Activated T-helper 17 cell treated with anti-CD3 and anti-CD28 coated beads, Interleukin-2, amount 50 U/mL, for 72 hours (primary cell): Measurements from ENCODE around the gene PGGT1B. TPM values are rescaled to one million over a fixed set of nuclear protein-coding genes. Genes with fewer than 3 reads are reported as not detected.
A peak's percentile ranks its signal among the peaks of the same experiment; 100 is the strongest.

Experiments used
- ATAC-seq: fragments of 150-1000 bp; cut with Tn5 transposase; replicated peaks from 2 replicates; pipeline ENCODE4 v1.10.0; 2021; ENCODE audit warnings: mild to moderate bottlenecking, moderate library complexity
- H3K27ac Mint-ChIP-seq: one replicate; pipeline ENCODE4 v1.8.0; 2022; ENCODE audit warnings: mixed read lengths
- H3K27me3 Mint-ChIP-seq: one replicate; pipeline ENCODE4 v1.8.0; 2022; ENCODE audit warnings: mixed read lengths
- H3K36me3 Mint-ChIP-seq: one replicate; pipeline ENCODE4 v1.8.0; 2022; ENCODE audit warnings: low read depth, mild to moderate bottlenecking, mixed read lengths
- H3K4me1 Mint-ChIP-seq: one replicate; pipeline ENCODE4 v1.8.0; 2022; ENCODE audit warnings: mixed read lengths
- H3K4me3 Mint-ChIP-seq: one replicate; pipeline ENCODE4 v1.8.0; 2022; ENCODE audit warnings: mild to moderate bottlenecking, mixed read lengths
- H3K9me3 Mint-ChIP-seq: one replicate; pipeline ENCODE4 v1.8.0; 2022; ENCODE audit warnings: mixed read lengths
- total RNA-seq, 2 donors: library from RNA; stranded (reverse); gene quantifications; one replicate each; pipeline ENCODE4 v1.2.3, GENCODE V29; 2022

The PGGT1B gene
- total RNA-seq = 10 to 100 TPM; 33.7 to 42.9 TPM

DNA sequence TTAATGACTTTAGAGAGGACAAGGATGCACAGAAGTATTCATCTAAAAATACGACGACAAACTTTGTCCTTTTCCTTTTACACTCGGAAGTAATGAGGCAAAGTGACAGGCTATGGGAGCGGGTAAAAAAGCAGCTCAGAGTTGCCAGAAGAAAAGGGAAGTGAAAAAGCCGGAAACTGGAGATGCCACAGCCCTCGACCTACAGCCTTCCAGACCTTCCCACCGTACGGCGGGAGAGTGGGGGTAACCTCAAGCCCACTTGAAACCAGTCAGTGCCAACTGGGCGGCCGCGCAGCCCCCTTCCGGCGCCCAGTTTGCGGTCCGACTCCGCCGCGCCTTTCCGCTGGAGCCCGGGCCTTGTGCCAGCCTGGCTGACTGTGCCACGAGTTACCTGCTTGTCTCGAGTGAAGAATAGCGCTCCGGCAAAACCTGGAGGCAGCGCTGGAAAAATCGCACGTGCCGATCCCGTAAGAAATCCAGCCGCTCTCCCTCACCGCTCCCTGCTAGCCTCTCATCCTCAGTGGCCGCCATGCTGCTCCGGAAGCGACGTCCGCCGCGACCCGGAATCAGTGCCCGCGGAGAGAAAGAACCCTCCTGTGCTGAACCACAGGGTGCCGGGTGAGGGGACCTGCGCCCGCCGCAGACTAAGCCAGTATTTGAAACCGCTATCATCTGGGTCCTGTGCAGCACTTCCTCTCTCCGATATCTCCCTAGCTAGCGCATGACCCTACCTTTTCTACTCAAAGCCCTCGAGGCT lies at the start of gene PGGT1B:
Gene PGGT1B, minus strand, starts transcription at position 557 of the 757 bp plus-strand sequence. Its CDS starts 26 bp downstream, at position 531.
- Mint-ChIP-seq H3K27ac (peak within 1 kb of the TSS; percentile 86), H3K36me3 (no peaks in the 10 kb centered on the region), H3K4me1 (peaks cover 25% of the 10 kb centered on the region), H3K9me3 (no peaks in the 10 kb centered on the region), H3K4me3 (peak within 1 kb of the TSS; percentile 93), H3K27me3 (no peaks in the 10 kb centered on the region)
- peak; percentile 98 for ATAC-seq

DNA sequence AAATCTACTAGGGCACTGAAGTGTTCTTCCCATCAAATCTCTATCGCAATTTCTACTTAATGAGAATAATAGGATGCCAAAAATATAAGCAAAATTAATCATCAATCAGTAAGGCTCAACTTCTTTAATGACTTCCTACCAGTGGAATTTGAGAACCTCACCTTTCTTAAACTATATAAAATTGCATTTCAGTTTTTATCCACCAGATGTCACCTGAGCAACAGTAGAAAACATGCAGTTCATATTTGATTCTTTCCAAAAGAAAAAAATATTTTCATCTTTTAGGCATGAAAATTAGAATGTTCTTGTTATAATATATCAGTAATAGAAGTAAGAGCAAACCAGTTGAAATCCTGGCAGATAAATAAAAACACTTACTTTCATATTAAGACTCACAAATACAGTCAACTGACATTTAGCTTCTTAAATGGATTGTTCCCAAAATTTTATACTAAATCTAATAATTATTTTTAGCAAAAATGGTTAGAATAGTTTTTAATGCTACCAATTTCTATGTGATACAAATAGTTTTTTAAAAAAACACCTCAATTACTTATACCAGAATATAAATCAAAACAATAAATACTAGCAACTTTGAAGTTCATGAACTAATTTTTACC lies 47.2 kb upstream of the PGGT1B start:
- Mint-ChIP-seq H3K4me1 (no peaks in the 10 kb centered on the region), H3K27me3 (peaks cover 15% of the 10 kb centered on the region), H3K4me3 (no peak overlapping the region), H3K9me3 (no peaks in the 10 kb centered on the region), H3K36me3 (no peaks in the 10 kb centered on the region), H3K27ac (no peak overlapping the region)
- no peak for ATAC-seq

DNA sequence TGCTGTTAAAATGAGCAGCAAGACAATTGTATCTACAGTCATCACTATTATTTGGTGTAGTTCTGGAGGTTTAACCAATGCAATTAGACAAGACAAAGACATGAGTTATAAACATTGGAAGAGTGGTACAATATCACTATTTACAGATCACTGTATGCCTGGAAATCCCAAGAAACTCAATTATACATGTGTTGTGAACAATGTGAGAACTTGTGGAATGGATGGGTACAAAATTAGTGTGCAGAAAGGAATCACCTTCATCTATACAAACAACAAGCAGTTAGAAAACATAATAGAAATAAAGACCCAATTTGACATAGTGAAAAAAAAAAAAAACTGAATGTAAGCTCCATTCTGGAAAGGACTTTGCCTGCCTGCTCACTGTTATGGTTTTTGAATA lies 46.1 kb upstream of the PGGT1B start:
- Mint-ChIP-seq H3K9me3 (no peaks in the 10 kb centered on the region), H3K4me3 (no peak overlapping the region), H3K36me3 (no peaks in the 10 kb centered on the region), H3K27ac (no peak overlapping the region), H3K27me3 (peaks cover 18% of the 10 kb centered on the region), H3K4me1 (no peaks in the 10 kb centered on the region)
- no peak for ATAC-seq

DNA sequence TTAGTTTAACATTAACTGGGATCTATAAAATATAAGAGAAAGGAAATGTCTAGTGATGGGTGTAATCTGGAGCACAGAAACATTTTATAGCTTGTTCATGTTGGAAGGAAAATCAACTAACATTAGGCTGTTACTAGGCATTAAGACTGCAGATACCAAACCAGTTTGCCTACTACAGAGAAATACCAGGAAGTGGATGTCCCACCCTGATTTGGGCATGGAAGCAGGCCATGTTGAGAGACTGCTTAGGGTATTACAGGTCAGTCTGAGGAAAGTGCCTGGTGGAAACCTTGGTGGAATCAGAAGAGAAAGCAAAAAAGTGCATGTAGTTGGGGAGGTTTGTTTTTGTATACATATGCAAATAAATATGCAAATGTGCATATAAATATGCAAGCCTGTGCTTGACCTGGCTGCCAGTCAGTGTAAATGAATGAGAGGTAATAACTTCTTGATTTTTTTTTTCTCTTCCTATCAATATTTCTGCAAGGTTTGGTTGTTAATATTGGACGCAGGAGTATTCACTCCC lies 43.4 kb upstream of the PGGT1B start:
- Mint-ChIP-seq H3K27me3 (peaks cover 28% of the 10 kb centered on the region), H3K9me3 (no peaks in the 10 kb centered on the region), H3K4me1 (no peaks in the 10 kb centered on the region), H3K4me3 (no peak overlapping the region), H3K36me3 (no peaks in the 10 kb centered on the region), H3K27ac (no peak overlapping the region)
- no peak for ATAC-seq

GRCh38 chr5:115304496-115304895 lies 41.8 kb upstream of the PGGT1B start:
- H3K9me3 Mint-ChIP-seq = no peaks in the 10 kb centered on the region
- H3K36me3 Mint-ChIP-seq = no peaks in the 10 kb centered on the region
- H3K27me3 Mint-ChIP-seq = peaks cover 23% of the 10 kb centered on the region
- no peaks in the 10 kb centered on the region for H3K4me1 Mint-ChIP-seq
- H3K4me3 Mint-ChIP-seq = no peak overlapping the region
- no peak overlapping the region for H3K27ac Mint-ChIP-seq
- ATAC-seq = no peak

GRCh38 chr5:115298811-115299210 lies 36.1 kb upstream of the PGGT1B start:
- Mint-ChIP-seq H3K27ac (no peak overlapping the region), H3K4me1 (peaks cover 5% of the 10 kb centered on the region), H3K9me3 (no peaks in the 10 kb centered on the region), H3K4me3 (no peak overlapping the region), H3K27me3 (peaks cover 13% of the 10 kb centered on the region), H3K36me3 (no peaks in the 10 kb centered on the region)
- no peak for ATAC-seq

DNA sequence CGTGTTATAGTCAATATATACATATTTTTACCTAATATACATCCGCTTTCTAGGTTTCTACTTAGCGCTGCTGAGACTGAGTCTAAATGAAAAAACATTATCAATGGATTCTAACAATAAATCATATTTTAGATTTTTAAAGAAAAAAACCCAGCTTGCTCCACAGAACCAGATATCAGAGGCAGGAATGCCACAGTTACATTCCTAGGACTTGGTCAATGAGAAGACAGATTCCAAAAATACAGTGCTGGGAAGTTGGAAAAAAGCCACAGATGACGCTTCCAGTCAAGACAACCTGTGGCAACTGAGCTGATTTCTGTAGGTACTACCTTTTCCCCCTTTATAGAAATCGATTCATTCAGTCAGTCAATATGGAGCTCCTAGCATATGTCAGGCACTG lies 34.4 kb upstream of the PGGT1B start:
- peaks cover 2% of the 10 kb centered on the region for H3K9me3 Mint-ChIP-seq
- peak overlapping the region; percentile 20 for H3K4me3 Mint-ChIP-seq
- ATAC-seq = no peak
- H3K27ac Mint-ChIP-seq = no peak overlapping the region
- H3K36me3 Mint-ChIP-seq = no peaks in the 10 kb centered on the region
- no peaks in the 10 kb centered on the region for H3K27me3 Mint-ChIP-seq
- H3K4me1 Mint-ChIP-seq = peaks cover 5% of the 10 kb centered on the region

- Mint-ChIP-seq H3K27me3 (no peaks in the 10 kb centered on the region), H3K4me1 (peaks cover 5% of the 10 kb centered on the region), H3K36me3 (no peaks in the 10 kb centered on the region), H3K4me3 (peak within 1 kb of the TSS; percentile 84), H3K27ac (peak within 1 kb of the TSS; percentile 34), H3K9me3 (peaks cover 5% of the 10 kb centered on the region)
- peak; percentile 91 for ATAC-seq
These were observed 33.7 kb upstream of the PGGT1B start, which contains the start of gene CCDC112 for GRCh38 chr5:115296124-115297022. Gene CCDC112 (minus strand): TSS chr5:115296654. CDS start chr5:115296543, 111 bp downstream.

DNA sequence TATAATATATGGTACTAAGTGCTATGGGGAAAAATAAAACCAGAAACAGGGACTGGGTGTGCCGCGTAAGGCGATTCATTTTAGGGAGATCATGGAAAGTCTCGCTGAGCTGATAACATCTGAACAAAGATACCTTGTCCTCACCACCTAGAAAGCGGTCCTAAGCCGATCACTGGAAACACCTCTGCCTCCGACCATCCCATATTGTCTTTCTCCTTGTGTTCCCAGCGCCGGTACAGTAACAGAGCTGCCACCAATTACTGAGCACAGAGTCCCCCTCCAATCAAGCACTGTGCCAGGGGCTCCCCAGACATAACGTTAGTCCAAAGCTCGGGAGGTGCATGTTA lies 33.1 kb upstream of the PGGT1B start:
- Mint-ChIP-seq H3K4me3 (peak overlapping the region; percentile 84), H3K27me3 (no peaks in the 10 kb centered on the region), H3K9me3 (peaks cover 5% of the 10 kb centered on the region), H3K36me3 (no peaks in the 10 kb centered on the region), H3K27ac (peak overlapping the region; percentile 34), H3K4me1 (peaks cover 5% of the 10 kb centered on the region)
- ATAC-seq = peak; percentile 12

GRCh38 chr5:115291397-115291796 lies 28.7 kb upstream of the PGGT1B start:
- H3K27ac Mint-ChIP-seq = no peak overlapping the region
- ATAC-seq = no peak
- peaks cover 5% of the 10 kb centered on the region for H3K4me1 Mint-ChIP-seq
- peaks cover 5% of the 10 kb centered on the region for H3K9me3 Mint-ChIP-seq
- no peaks in the 10 kb centered on the region for H3K36me3 Mint-ChIP-seq
- H3K27me3 Mint-ChIP-seq = no peaks in the 10 kb centered on the region
- H3K4me3 Mint-ChIP-seq = no peak overlapping the region

DNA sequence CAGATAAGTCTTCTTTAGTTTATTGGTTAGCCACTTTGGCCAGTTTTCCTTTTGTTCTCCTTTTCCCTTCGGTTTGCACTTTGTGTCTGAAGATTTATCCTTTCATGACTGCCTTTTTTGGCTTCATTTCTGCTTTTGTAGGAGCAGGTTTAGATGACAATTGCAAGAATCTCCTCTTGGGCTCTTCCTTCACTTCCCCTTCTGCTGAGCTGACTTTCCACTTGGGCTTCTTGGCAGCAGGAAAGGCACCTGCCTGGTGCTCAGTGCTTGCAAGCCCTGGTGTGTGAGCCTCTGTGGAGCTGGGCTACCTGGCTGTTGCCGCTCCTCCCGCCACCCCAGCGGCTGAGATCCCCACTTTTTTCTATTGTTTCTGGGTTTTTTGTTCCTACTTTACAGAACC lies 26.4 kb upstream of the PGGT1B start:
- Mint-ChIP-seq H3K4me1 (peaks cover 6% of the 10 kb centered on the region), H3K9me3 (peaks cover 5% of the 10 kb centered on the region), H3K27me3 (no peaks in the 10 kb centered on the region), H3K27ac (no peak overlapping the region), H3K4me3 (no peak overlapping the region), H3K36me3 (peaks cover 5% of the 10 kb centered on the region)
- ATAC-seq = no peak

DNA sequence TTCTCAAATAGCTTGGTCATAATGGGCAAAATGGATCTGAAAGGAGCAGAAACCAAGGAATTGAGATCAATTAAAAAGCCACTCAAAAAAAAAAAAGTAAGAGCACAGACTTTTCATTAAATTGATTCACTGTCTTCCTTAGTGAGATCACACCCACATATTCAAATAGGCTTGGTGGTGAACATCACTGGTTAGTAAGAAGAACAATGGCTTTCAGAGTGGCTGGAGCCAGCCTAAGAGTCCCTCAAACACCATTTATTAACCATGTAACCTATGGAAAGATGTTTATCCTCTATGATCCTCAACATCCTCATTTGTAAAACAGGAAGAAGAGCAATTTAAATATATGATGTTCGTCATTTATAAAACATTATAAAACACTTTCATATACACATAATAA lies 21.3 kb upstream of the PGGT1B start:
- no peaks in the 10 kb centered on the region for H3K27me3 Mint-ChIP-seq
- peaks cover 6% of the 10 kb centered on the region for H3K4me1 Mint-ChIP-seq
- H3K27ac Mint-ChIP-seq = no peak overlapping the region
- peaks cover 5% of the 10 kb centered on the region for H3K36me3 Mint-ChIP-seq
- H3K9me3 Mint-ChIP-seq = no peaks in the 10 kb centered on the region
- no peak overlapping the region for H3K4me3 Mint-ChIP-seq
- no peak for ATAC-seq

GRCh38 chr5:115282131-115282530 lies 19.5 kb upstream of the PGGT1B start:
- no peak overlapping the region for H3K4me3 Mint-ChIP-seq
- ATAC-seq = no peak
- H3K27me3 Mint-ChIP-seq = no peaks in the 10 kb centered on the region
- H3K27ac Mint-ChIP-seq = no peak overlapping the region
- peaks cover 5% of the 10 kb centered on the region for H3K36me3 Mint-ChIP-seq
- no peaks in the 10 kb centered on the region for H3K9me3 Mint-ChIP-seq
- H3K4me1 Mint-ChIP-seq = peaks cover 6% of the 10 kb centered on the region

DNA sequence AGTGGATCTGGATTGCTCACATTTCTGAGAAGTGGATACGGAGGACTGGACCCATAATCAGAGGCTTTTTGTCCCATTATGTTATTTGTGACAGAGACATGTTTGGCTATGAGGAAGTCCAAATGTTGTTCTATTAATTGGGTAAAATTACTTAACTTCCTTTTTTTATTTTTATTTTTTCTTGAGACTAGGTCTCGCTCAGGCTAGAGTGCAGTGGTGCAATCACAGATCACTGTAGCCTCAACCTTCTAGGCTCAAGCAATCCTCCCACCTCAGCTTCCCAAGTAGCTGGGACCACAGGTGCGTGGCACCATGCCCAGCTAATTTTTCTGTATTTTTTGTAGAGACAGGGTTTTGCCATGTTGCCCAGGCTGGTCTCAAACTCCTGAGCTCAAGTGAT lies 11.9 kb upstream of the PGGT1B start:
- Mint-ChIP-seq H3K36me3 (no peaks in the 10 kb centered on the region), H3K4me1 (no peaks in the 10 kb centered on the region), H3K9me3 (no peaks in the 10 kb centered on the region), H3K27me3 (no peaks in the 10 kb centered on the region), H3K27ac (no peak overlapping the region), H3K4me3 (no peak overlapping the region)
- ATAC-seq = no peak
